Measurements from ENCODE around the gene NAV1. TPM values are rescaled to one million over a fixed set of nuclear protein-coding genes. Genes with fewer than 3 reads are reported as not detected.

The NAV1 gene
- total and polyA plus RNA-seq, 9 of the 15 experiments (the other 6 are each of a cell fraction or from before 2014, with no cell fraction given), result 0.91 to 16.8 (median 3.2) TPM

- H3K27ac ChIP-seq (ENCODE audit: extremely low read depth, low read depth, low read length), result no peak overlapping the region
- H2AFZ ChIP-seq (ENCODE audit: low read depth, low read length), result peak overlapping the region; percentile 44; the same call in 1 of the 2 replicates
- in situ Hi-C loops (cut with MboI), result no loop called here
- ATAC-seq, result peak; percentile 28
- H3K9me3 ChIP-seq (replicated peaks; ENCODE audit: control insufficient read depth, insufficient read depth, low read depth, low read length), result no peaks in the 10 kb centered on the region
- no peaks in the 10 kb centered on the region for H3K79me2 ChIP-seq (ENCODE audit: control insufficient read depth, insufficient read depth, low read length)
- H3K4me2 ChIP-seq (ENCODE audit: insufficient read depth, low read length), result peak overlapping the region; percentile 42
- H3K4me3 ChIP-seq, result no peak overlapping the region
- peak in 1 of 4 experiments; percentile 68 for DNase-seq (ENCODE audit: extremely low read depth in 1 of 4, low spot score in 3 of 4)
- H3K27me3 ChIP-seq (ENCODE audit: control insufficient read depth in 2 of 2, insufficient read depth in 2 of 2, low read length in 2 of 2), result no peaks in the 10 kb centered on the region
- peak; percentile 70 for FAIRE-seq
- no peak overlapping the region for H3K9ac ChIP-seq (ENCODE audit: insufficient read depth in 1 of 2, low read depth in 2 of 2, low read length in 2 of 2)
- CTCF ChIA-PET (ENCODE audit: low intra/inter-chr PET ratio), result interaction anchor here (1.1 to 6.7 kb wide), 3 partner anchors 32 to 80 kb away, joined by 3 to 166 read pairs (median 30); no protein-coding TSS in a partner anchor
- no TSS peak for BruUV-seq (replicated peaks)
- POLR2A ChIA-PET, result interaction anchor here (1.2 to 1.6 kb wide), 3 partner anchors 17 to 33 kb away, joined by 3 to 4 read pairs (median 3); no protein-coding TSS in a partner anchor
- peaks cover 18 to 42% of the 10 kb centered on the region in 2 experiments for H3K4me1 ChIP-seq (replicated peaks in 1 of 2; ENCODE audit: control insufficient read depth in 2 of 2, insufficient read depth in 2 of 2, low read length in 2 of 2)
- WGBS (ENCODE audit: insufficient coverage, low coverage, missing lambda C conversion rate), result 9% methylated on average over 9 of the region's 9 CpGs
- no peaks in the 10 kb centered on the region for H3K36me3 ChIP-seq (ENCODE audit: control insufficient read depth, insufficient read depth, low read length)
- H3K9me1 ChIP-seq (ENCODE audit: control insufficient read depth, insufficient read depth, low read length), result no peaks in the 10 kb centered on the region
- H4K20me1 ChIP-seq (replicated peaks; ENCODE audit: control insufficient read depth, insufficient read depth, low read length), result no peaks in the 10 kb centered on the region
- intact Hi-C loops (cut with micrococcal nuclease), result no loop called here
- TF ChIP-seq, protein P1, sequence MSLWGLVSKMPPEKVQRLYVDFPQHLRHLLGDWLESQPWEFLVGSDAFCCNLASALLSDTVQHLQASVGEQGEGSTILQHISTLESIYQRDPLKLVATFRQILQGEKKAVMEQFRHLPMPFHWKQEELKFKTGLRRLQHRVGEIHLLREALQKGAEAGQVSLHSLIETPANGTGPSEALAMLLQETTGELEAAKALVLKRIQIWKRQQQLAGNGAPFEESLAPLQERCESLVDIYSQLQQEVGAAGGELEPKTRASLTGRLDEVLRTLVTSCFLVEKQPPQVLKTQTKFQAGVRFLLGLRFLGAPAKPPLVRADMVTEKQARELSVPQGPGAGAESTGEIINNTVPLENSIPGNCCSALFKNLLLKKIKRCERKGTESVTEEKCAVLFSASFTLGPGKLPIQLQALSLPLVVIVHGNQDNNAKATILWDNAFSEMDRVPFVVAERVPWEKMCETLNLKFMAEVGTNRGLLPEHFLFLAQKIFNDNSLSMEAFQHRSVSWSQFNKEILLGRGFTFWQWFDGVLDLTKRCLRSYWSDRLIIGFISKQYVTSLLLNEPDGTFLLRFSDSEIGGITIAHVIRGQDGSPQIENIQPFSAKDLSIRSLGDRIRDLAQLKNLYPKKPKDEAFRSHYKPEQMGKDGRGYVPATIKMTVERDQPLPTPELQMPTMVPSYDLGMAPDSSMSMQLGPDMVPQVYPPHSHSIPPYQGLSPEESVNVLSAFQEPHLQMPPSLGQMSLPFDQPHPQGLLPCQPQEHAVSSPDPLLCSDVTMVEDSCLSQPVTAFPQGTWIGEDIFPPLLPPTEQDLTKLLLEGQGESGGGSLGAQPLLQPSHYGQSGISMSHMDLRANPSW (CRISPR knock-in tag; IDR thresholded peaks at IDR 0.05), result no peak
- TF ChIP-seq MYC (IDR thresholded peaks at IDR 0.05; ENCODE audit: low read depth, low read length) (0 out of 2 replicates have a peak, but pooled peaks have one; percentile 23), MYC (CRISPR knock-in tag; IDR thresholded peaks at IDR 0.05; ENCODE audit: borderline replicate concordance, low read depth) (no peak), DACH1 (IDR thresholded peaks at IDR 0.05; ENCODE audit: partially characterized antibody) (no peak), MEIS2 (IDR thresholded peaks at IDR 0.05; ENCODE audit: partially characterized antibody) (peak; percentile 53), TEAD4 (IDR thresholded peaks at IDR 0.05; ENCODE audit: low read length) (peak; percentile 35; the same call in 1 of the 2 replicates), TEAD4 (CRISPR knock-in tag; IDR thresholded peaks at IDR 0.05; ENCODE audit: borderline replicate concordance) (no peak), NR1H2 (CRISPR knock-in tag; IDR thresholded peaks at IDR 0.05) (0 out of 2 replicates have a peak, but pooled peaks have one; percentile 69), NR4A1 (CRISPR knock-in tag; IDR thresholded peaks at IDR 0.05) (no peak), NR4A1 (tag; IDR thresholded peaks at IDR 0.05) (peak; percentile 69), TEAD1 (CRISPR knock-in tag; IDR thresholded peaks at IDR 0.05) (no peak), TBL1XR1 (IDR thresholded peaks at IDR 0.05; ENCODE audit: low read length in 2 of 2) (0 out of 4 replicates have a peak, but pooled peaks of 1 of the 2 experiments have one; percentile 37), HMBOX1 (IDR thresholded peaks at IDR 0.05) (peak; percentile 88), CBFA2T3 (IDR thresholded peaks at IDR 0.05) (peak; percentile 73), BHLHE40 (IDR thresholded peaks at IDR 0.05; ENCODE audit: low read length) (no peak), EP300 (IDR thresholded peaks at IDR 0.05; ENCODE audit: low read length) (peak; percentile 78), RBBP5 (IDR thresholded peaks at IDR 0.05; ENCODE audit: borderline replicate concordance, insufficient read depth, low read length, poor library complexity, severe bottlenecking) (no peak), RBM39 (optimal IDR thresholded peaks at IDR 0.05; ENCODE audit: low read depth, low read length) (no peak), GATAD2A (IDR thresholded peaks at IDR 0.05) (no peak), RCOR1 (IDR thresholded peaks at IDR 0.05; ENCODE audit: borderline replicate concordance in 1 of 2, low read depth in 2 of 2, low read length in 2 of 2) (peak in 1 of 2 experiments; percentile 77; a peak in 2 of 4 replicates), TRIM24 (IDR thresholded peaks at IDR 0.05) (peak in 1 of 2 experiments; percentile 15; a peak in 1 of 4 replicates)
These were observed 23.7 kb upstream of the NAV1 start for GRCh38 chr1:201515062-201515750.

All from K562 (cell line).